CD4-positive, alpha-beta T cell treated with Interferon alpha-2 for 1 hour (primary cell): ENCODE measurements around the gene COL23A1.

Experiments
- DNase-seq, 2 donors: peaks; one replicate each; pipeline ENCODE4 v3.0.0-alpha.2; 2020 to 2022

The COL23A1 gene

DNA sequence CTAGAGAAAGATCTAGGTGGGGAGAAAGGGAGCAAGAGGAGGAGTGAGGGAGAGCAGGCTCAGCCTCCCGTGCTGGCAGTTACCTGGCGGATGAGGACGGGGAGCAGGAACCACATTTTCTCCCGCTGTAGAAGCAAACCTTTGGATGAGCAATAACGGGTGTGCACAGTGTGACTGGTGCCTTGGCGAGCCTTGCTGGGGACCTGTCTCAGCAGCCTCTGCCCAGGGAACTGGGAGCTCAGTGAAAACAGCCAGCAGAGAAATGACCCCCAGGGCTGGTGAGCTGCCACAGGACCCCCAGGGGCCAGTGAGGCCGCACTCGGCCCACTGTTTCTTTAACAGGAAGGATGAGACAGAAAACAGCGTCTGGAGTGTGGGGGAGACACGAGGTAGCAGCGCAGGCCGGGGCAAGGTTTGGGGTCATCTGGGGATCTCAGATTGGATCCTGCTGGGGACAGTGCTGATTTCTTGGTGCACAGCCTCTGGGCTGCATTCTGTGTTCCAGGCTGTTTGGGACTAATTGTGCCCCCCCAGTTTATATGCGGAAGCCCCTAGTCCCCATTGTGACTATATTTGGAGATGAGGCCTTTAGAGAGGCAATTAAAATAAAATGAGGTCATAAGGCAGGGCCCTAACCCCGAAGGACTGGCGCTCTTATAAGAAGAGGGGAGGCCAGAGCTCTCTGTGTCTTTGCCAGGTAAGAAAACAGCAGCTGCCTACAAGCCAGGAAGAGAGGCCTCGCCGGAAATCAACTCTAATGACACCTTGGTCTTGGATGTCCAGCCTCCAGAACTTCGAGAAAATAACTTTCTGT lies 238.8 kb downstream of the COL23A1 start:
- no peak for DNase-seq

DNA sequence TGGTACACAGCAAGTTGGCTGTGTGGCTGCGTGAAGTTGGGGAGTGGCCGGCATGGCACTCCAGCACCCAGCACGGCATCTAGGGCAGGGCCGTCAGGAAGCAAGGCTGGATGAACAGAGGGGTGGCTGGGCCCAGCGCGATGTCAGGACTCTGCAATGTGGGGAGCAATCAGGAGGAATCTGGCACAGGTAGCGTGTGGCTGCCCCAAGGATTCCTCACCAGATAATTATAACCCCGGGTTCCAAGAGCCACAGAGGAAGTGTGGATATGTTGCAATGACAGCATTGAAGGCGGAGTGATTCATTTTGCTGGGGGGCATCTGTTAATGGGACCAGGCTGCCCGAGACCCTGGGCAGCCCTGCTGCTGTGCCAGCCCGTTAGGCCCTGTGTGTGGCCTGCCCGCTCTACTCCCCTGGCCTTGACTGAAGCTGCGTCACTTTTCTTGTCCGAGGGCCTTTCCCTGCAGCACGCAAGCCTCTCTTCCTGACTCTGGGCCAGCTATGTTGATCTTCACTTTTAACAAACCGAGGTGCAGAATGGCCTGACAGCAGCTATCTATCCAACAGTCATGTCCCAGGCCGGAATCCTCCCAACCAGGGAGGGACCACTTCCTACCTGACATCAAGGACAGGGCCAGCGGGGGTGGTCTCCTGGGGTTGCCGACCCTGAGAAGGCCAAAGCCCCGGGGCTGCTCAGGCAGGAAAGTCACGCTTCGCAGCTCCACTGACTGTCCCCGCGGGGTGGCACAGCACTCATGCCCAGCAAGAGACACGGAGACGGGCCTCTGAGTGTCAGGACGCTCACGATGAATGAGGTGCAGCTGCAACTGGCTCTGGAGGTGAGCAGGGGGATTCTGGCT lies 239.6 kb downstream of the COL23A1 start:
- DNase-seq, result no peak

DNA sequence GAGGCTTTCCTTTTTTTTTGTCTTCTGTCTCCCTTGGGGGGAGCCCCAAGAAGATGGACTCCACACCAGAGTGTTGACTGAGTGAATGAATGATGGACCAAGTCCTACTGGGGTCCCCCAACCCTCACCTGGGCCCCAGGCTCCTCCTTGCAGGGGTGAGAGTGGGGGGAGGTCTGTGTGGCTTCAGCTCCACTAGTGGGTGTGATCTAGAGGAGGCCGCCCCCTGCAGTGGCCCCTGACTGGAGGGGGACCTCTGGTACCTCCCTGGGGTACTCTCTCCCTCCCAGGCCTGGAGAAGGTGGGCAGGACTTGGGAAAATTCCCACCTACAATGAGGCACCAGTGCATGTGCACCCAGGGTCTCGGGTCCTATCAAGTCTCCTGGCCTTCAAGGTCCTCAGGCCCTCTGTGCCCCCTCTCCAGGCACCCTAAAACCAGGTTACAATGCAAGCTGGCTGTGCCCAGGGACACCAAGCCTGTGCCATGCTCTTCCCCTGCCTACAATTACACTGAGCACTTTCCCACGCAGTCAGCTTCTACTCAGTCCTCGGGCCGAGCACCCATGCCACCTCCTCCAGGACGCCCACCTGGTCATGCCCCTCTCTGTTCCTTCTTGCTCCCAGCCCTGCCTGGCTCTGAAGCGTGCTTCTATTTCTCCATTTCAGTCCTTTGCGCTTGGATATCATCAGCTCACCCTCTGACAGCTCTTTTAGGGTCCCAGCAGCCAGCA lies 240.4 kb downstream of the COL23A1 start:
- DNase-seq, result no peak

DNA sequence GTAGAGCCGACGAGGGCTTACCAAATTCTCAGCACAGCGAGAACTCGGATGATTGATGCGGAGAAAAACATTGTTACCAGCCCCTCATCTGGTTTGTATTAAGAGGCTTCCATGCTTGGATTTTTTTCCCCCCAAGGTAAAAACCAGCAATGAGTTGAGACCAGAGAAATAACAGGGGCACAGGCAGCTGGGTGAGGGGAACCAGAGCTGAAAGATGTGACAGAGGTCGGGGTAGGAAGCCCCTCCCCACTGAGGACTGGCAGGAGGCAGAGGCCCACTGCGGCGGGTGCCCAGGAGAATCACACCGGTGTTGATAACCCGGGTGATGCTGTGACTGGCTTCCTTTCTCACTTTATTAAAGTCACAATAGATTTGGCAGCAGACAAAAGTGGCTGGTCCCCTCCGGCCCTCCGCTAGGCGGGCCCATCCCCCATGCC lies 241.1 kb downstream of the COL23A1 start:
- DNase-seq, result no peak

DNA sequence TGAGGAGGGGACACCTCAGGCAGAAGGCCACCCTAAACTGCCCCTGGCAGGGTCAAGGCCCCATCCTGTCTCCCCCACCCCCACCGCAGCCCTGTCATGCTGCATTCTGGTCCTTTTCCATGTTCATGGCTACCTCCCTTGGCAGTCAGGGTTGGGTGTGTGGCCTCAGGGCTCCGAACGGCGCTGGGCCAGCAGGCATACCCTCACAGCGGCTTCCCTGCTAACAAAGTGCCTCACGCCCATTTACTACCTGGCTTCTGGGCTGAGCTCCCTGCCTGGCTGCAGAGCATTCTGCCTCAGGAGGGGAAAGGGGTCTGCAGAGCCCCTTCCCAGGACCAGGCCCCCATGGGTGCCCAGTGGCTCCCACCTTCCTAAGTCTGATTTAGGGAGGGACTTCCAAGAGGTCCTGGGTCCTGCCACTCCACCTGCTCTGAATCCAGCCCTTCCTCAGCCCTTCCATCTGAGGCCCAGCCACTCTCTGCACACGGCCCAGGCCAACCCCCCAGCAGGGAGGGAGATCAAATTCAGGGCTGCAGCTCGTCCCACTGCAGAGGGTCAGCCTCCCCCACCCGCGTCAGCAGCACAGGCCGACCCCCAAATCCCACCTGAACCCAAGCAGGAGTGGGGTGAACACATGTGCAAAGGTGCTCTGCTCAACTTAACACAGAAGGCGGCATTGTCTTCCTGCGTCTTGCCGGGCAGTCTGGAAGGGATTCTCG lies 241.7 kb downstream of the COL23A1 start:
- no peak for DNase-seq

DNA sequence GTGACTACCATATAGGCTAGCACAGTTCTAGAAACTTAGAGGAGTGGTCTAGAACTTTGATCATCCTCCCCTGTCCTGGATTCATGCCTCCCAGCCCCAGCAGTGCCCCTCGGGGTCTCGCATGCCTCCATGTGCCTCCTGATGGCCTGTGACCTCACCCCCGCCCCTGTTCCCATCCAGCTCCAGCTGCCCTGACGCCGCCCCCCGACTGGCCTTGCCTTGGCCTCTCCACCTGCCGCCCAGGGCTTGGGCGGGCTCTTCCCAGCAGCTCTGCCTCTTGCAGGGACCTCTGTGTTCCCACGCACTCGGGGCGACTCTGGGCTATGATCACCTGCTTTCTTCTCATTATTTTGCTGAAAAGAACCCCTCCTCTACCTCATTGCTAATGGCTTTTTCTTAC lies 242.2 kb downstream of the COL23A1 start:
- DNase-seq, result no peak

DNA sequence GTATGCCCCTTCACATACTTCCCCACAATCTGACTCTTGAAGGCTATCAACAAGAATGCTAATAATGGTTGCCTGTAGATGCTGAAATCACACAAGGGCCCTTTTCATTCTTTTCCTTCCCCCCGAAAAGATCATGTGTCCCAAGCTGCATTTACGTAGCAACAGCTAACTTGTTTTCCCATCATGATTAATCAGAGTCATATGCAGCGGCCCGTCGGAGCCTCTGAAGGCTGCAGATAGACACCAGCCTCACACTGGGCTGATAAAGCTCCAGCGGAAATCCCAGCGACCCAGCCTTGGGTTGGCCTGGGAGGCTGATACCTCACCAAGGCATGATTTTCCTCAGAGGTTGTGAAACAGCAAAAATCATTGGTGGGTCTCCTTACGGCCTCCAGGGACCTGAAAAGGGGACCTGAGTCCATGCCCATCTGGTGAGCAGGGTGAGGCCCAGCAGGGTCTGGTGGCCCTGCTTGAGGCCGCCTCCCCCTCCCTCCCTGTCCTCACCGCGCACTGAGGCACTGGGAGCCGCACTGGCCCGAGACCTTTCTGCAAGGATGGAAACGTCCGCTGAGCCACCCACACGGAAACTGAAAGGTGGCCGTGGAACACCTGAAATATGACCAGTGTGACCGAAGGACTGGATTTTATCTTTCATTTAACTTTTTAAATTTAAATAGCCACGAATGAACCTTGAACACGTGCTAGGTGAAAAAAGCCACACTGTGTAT lies 243.4 kb downstream of the COL23A1 start:
- DNase-seq, result no peak

DNA sequence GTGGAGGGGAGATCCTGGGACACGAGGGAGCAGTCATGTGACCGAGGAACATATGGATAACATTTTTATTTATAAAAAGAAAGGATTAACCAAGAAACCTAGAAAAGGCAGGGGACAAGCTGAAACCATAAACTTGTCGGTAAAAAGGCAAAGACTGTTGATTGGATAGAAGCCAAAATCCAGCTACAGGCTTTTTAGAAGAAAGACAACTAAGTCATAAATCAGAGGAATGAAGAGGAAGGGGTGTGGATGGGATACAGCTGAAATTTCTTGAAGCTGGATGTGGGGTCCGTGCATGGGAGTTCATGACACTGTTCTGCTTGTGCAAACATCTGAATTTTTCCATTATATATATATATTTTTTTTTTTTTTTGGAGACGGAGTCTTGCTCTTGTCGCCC lies 246.9 kb downstream of the COL23A1 start:
- DNase-seq, result no peak

DNA sequence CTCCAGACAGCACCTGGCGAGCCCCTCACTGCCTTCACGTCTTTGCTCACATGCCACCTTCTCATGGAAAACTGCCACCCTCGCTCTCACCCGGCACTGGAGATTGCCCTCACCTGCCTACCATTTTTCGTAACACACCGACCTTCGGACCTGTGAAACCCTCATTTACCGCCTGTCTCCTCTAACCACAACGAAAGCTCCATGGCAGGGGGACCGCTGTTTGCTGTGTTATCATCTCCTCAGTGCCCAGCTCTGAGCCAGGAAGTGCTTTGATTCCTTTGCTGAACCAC lies 248.4 kb downstream of the COL23A1 start:
- no peak for DNase-seq

DNA sequence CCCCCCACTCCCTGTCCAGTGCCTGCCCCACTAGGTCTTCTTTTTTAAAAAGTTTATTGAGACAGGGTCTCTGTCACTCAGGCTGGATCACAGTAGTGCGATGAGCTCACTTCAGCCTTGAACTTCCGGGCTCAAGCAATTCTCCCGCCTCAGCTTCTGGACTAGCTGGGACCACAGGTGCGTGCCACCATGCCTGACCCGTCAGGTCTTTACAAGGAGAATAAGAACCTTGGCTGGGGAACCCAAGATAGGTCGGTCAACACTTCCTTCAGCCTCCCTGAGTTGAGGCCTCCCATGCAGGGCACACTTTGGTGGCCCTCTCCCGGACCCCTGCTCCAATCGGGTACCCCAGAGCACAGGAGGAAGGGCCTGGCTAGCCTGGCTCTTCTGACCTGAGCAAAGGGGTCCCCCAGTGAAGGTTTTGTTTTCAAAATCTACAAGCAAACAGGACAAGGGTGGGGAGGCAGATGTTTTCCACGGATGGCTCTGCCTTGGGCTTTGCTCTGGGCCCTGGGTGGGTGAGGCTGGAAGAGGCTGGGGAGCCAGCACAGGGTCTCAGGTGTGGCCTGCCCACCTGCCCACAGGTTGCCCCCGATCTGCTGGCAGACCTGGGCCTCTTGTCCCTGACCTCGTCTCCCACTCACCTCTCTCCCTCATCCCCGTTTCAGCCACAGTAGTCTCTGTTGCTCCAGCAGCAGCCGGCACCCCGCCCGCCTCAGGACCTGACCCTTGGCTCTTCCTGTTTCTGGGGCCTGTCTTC lies 248.9 kb downstream of the COL23A1 start:
- no peak for DNase-seq

DNA sequence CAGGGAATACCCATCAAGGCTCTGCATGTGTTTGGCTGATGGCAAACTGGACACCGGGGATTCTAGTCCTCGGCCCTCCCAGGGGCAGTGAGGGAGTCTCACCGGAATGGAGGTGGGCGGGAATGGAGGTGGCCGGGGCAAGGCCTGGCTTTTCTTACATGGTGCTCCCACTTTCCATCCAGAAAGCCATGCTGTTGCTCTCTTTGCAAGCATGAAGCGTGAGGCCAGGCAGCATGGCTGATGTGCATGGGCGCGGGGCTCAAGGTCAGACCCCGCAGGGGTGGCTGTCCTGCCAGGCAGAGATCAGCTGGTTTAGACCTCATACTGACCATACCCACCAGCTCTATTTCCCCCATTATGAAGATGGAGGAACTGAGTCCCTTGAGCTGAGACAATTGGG lies 249.6 kb downstream of the COL23A1 start:
- no peak for DNase-seq

DNA sequence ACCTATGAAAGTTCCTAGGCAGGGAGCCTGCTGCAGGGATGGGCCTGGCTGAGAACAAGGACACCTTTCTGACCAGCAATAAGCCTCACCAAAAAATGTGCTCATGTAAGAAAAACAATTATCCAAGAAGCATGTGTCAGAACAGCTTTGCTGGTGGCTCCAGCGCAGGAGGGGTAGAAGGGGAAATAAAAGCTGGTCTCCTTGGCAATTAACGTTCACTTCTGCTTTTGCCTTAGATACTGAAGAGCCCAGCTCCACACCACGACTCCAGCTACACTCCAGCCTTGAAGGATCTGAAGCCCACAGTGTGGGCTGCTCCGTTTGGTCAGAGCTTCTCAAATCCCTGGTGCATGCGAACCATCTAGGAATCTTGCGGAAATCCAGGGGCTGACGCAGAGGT lies 250.0 kb downstream of the COL23A1 start:
- no peak for DNase-seq

DNA sequence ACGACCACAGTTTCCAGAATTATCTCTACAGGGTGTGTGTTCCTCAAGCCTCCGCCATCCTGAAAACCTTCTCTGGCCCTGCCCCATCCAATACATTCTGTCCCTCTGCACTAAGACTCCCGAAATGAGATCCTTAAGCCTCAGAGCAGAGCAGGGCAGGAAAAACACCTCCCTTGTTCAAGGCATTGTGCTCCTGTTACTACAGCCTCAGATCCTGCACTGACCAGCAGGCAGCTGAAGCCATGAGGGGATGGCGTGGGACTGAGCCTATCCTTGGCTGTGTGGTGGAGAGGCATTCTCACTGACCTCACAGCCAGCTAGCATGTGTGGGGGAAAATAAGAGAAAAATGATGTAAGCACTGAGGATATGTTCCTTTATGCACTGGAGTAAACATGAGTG lies 250.9 kb downstream of the COL23A1 start:
- no peak for DNase-seq

DNA sequence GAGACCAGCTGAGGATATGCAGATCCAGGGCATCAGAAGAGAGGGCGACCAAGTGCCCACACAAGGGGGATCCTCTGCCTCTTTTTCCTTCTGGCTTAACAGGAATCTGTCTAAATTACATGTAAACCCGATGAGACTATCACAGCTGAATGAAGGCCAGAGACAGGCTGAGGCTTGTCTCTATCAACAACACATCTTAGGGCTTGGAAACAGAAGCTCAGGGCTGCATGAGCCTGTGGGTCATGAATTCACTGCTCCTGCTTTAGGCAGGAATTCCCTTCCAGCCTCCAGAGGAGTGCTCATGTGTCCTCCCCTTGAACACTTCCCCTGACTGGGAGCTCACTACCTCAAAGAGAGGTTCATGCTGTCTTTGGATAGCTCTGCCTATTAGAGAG lies 251.4 kb downstream of the COL23A1 start:
- no peak for DNase-seq

DNA sequence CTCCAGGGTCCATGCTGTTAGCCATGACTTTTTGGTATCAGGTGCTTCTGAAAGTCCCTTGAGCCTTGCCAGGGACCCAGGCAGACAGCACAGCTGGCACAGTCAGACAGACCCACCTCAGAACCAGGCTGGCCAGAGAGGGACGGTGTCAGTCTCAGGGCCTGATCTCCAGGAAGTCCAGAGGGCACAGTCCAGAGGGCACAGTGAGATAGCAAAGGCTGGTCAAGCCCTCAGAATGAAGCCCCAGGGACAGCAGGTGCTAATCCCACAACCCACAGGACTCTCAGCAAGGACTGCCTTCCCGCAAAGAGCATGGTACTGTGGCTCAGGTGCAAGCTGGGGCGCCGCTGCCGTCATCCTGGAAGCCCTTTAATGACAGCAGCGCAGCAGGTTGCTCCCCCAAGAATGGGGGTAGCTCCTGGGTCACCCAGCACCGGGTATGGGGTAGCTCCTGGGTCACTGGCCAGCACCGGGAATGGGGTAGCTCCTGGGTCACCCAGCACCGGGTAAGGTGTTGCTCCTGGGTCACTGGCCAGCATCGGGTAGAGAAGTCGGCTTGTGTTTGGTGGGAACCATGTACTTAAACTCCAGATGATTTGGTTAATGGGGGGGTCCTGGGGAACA lies 252.0 kb downstream of the COL23A1 start:
- DNase-seq, result no peak

DNA sequence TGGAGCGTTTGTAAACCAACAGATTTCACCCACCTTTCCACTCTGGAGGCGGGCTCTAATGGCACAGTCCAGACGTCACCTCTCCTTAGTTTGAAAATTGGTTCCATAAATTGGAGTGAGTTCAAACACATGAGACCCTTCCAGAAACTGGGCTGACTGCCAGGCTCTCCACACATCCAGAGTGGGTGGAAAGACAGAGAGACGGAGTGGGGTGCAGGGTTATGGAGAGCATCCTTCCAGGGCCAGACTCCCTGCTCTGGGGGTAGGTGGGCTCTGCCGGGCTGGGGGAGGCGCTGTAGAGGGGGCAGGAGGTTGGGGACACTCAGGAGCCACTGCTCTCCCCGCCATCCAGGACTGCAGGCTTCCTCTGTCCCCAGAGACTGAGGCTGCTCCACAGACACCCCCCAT lies 252.9 kb downstream of the COL23A1 start:
- DNase-seq, result no peak

DNA sequence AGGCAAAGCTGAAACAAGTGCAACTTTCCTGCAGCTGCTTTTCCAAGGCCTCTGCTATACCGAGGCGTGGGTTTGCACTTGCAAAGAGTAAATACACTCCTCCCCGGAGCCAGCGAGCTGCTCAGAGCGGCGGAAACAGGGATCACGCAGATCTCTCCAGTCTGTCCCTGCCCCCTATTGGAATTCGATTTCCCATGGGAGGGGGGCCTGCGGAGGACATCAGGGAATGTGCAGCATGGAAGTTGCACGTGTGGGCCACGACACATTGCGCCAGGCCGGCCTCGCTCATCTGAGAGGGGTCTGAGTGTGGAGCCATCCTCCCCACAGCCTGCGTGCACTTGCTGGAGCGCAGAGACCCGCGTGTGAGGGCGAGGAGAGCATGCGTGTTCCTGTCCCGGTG lies 253.3 kb downstream of the COL23A1 start:
- no peak for DNase-seq

DNA sequence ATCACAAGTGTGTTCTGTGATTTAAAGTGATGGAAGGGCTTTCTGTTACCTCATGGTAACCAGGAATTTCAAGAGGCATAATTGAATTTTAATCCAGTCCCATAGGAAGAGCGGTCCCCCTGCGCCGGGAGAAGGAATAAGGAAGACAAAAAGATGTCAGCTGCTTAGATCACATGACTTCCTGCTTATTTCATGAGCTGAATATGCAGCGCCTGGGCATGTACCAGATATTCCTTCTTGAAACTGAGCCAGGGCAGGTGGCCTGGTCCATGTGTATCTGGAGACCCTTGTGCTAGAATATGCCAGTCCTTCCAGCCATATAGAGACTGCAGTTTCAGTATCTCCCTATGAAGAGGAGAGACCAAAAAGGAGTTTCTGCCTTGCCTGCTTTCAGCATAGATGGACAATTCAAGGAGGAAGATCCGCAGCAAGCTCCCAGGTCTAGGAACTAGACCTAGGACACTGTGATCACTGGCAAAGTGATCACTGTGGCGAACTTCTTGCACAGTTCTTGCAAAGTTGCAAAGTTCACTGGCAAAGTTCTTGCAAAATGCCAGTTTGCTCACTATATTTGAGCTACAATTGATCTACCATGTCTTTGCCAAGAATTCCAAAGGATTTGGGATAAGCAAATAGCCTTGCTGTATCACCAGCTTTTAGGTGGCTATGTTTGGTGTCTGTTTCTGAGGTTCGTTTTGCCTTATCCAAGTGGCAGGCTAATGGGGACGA lies 254.7 kb downstream of the COL23A1 start:
- no peak for DNase-seq

DNA sequence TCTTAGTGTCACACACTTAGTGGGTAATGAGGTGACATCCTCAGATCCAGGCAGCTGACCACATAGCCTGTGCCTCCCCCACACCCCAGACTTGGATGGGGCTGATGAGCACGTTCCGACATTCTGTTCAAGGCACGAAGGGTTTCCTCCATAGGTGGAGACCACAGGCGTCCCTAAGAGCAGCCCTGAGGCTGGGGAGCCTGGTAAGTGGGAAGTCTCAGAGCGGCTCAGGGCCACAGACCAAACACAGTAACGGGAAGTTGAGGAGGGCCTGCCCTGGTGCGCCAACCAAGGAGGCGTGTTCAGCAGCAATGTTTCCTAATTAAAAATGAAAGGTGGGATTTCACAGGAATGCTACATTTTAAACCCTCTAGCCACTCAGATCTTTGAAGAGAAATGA lies 255.3 kb downstream of the COL23A1 start:
- no peak for DNase-seq

DNA sequence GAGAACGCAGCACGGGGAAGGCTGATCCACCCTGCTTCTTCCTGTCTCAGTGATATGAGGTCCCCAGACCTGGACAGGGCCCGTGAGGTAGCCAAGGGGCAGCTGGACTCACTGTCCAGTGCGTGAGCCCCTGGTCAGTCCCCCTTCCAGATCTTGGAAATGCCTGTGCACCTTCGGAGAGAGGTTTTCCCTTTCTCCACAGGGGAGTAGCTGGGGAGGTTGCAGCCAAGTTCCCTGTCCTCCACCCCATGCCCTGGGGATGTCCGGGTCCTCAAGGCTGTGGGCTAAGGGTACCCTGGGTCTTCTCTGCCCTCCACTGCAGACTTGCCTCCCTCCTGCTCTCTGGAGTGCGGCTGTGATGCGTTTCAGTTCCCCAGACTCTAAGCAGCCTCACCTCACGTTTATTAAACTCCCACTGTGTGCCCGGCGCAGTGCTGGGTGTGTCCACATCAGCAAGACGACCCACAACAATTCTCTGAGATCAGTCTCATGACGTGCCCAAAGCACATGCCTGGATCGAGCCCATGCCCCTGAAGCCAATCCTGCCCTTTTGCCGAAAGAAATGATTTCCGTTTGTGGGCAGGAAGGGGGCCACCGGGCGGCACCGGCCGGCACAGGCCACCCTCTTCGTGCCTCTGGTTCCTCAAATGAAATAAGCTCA lies 256.2 kb downstream of the COL23A1 start:
- DNase-seq, result no peak
